Measurements from ENCODE around the gene RIOK1. TPM values are rescaled to one million over a fixed set of nuclear protein-coding genes. Genes with fewer than 3 reads are reported as not detected.

The RIOK1 gene
- polyA plus RNA-seq, 3 donors = 7.7 to 14.6 (median 8.8) TPM

DNA sequence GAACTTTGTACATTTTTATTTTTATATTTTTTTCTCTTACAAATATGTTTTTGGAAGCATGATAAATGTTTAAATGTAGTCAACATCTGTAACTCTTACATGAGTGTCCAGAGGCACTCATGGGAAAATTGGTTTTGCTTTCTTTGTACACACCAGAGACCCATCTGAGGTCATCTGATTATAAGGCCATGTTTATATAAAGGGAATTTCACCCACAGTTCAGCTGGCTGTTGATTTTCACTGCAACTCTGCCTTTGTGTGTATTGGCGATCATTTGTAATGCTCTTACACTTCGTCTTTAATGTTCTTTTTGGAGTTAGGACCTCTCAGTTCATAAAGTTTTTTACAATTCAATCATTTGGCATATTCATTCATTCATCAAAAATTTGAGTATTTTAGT, 28.1 kb downstream of the RIOK1 start:
- intact Hi-C loops (cut with micrococcal nuclease) = no loop called here
- no peak overlapping the region for H2AFZ ChIP-seq (ENCODE audit: insufficient read depth, low read depth, low read length, poor library complexity, severe bottlenecking)
- no CpG with 5 or more reads among the region's 2 CpGs for WGBS (ENCODE audit: insufficient coverage)
- H3K79me2 ChIP-seq (ENCODE audit: insufficient read depth, low read length) = no peaks in the 10 kb centered on the region
- H3K9me3 ChIP-seq (replicated peaks in 1 of 2; ENCODE audit: control insufficient read depth in 1 of 2, insufficient read depth in 1 of 2, low read length in 2 of 2) = no peaks in the 10 kb centered on the region
- H3K36me3 ChIP-seq (replicated peaks in 1 of 2; ENCODE audit: control insufficient read depth in 1 of 2, insufficient read depth in 2 of 2, low read length in 2 of 2) = peaks cover 56 to 70% of the 10 kb centered on the region in 2 donors
- Mint-ChIP-seq H3K36me3 (peaks cover 61 to 78% of the 10 kb centered on the region in 2 donors), H3K27me3 (ENCODE audit: low read depth in 3 of 3) (no peaks in the 10 kb centered on the region), H3K27ac (no peak overlapping the region), H3K4me1 (no peaks in the 10 kb centered on the region), H3K4me3 (no peak overlapping the region), H3K9me3 (no peaks in the 10 kb centered on the region)
- H3K27ac ChIP-seq (ENCODE audit: low read depth in 1 of 2, low read length in 2 of 2) = no peak overlapping the region
- no peaks in the 10 kb centered on the region for H4K20me1 ChIP-seq (ENCODE audit: insufficient read depth, low read length)
- H3K4me2 ChIP-seq (replicated peaks; ENCODE audit: extremely low read depth, low read length, poor library complexity, severe bottlenecking) = no peak overlapping the region
- no peak overlapping the region for H3K4me3 ChIP-seq (replicated peaks in 1 of 3; ENCODE audit: low read depth in 2 of 3, low read length in 3 of 3)
- H3K4me1 ChIP-seq (ENCODE audit: control insufficient read depth in 1 of 2, insufficient read depth in 2 of 2, low read length in 2 of 2) = no peaks in the 10 kb centered on the region
- no peaks in the 10 kb centered on the region for H3K27me3 ChIP-seq (ENCODE audit: control insufficient read depth in 2 of 2, insufficient read depth in 2 of 2, low read length in 2 of 2)
- no peak overlapping the region for H3K9ac ChIP-seq (ENCODE audit: insufficient read depth, low read length, poor library complexity, severe bottlenecking)
- no peak for TF ChIP-seq CTCF (IDR thresholded peaks at IDR 0.05)
- no peak for DNase-seq

DNA sequence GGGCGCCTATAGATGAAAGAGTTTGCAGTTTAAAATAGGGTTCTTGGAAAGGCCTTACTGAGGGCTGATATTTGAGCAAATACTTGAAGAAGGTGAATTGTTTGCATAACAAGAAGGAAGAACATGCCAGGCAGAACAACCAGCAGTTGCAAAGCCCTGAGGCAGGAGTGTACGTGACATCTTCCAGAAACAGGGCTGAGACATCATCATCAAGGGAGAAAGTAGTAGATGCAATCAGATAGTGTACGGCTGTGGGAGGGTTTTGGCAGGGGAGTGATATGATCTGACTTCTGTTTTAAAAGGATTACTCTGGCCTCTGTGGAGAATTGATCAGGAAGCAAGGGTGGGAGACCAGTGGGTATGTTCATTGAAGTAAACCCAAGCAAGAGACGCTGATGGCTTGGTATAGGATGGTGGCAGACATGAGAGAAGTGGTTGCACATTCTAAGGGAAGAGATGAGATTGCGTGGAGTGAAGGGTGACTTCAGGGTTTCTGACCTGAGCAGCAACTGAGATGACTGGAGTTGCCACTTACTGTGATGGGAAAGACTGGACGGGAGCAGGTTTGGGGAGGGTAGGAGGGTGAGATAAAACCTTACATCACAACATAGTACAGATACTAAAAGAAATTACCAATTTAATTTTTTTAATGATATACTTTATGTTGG, 28.8 kb downstream of the RIOK1 start:
- no peak overlapping the region for H3K4me3 Mint-ChIP-seq
- H3K9me3 Mint-ChIP-seq = no peaks in the 10 kb centered on the region
- no peaks in the 10 kb centered on the region for H4K20me1 ChIP-seq (ENCODE audit: insufficient read depth, low read length)
- no peak overlapping the region for H3K27ac ChIP-seq (ENCODE audit: low read depth in 1 of 2, low read length in 2 of 2)
- no peak for DNase-seq
- intact Hi-C loops (cut with micrococcal nuclease) = no loop called here
- H3K4me3 ChIP-seq (replicated peaks in 1 of 3; ENCODE audit: low read depth in 2 of 3, low read length in 3 of 3) = no peak overlapping the region
- H3K27me3 ChIP-seq (ENCODE audit: control insufficient read depth in 2 of 2, insufficient read depth in 2 of 2, low read length in 2 of 2) = no peaks in the 10 kb centered on the region
- H3K79me2 ChIP-seq (ENCODE audit: insufficient read depth, low read length) = no peaks in the 10 kb centered on the region
- H3K27ac Mint-ChIP-seq = no peak overlapping the region
- H3K9me3 ChIP-seq (replicated peaks in 1 of 2; ENCODE audit: control insufficient read depth in 1 of 2, insufficient read depth in 1 of 2, low read length in 2 of 2) = no peaks in the 10 kb centered on the region
- no peaks in the 10 kb centered on the region for H3K27me3 Mint-ChIP-seq (ENCODE audit: low read depth in 3 of 3)
- no peak overlapping the region for H3K4me2 ChIP-seq (replicated peaks; ENCODE audit: extremely low read depth, low read length, poor library complexity, severe bottlenecking)
- peaks cover 49 to 63% of the 10 kb centered on the region in 2 donors for H3K36me3 ChIP-seq (replicated peaks in 1 of 2; ENCODE audit: control insufficient read depth in 1 of 2, insufficient read depth in 2 of 2, low read length in 2 of 2)
- no peak overlapping the region for H2AFZ ChIP-seq (ENCODE audit: insufficient read depth, low read depth, low read length, poor library complexity, severe bottlenecking)
- 95% methylated on average over 5 of the region's 6 CpGs for WGBS (ENCODE audit: insufficient coverage)
- no peaks in the 10 kb centered on the region for H3K4me1 ChIP-seq (ENCODE audit: control insufficient read depth in 1 of 2, insufficient read depth in 2 of 2, low read length in 2 of 2)
- no peak for TF ChIP-seq CTCF (IDR thresholded peaks at IDR 0.05)
- H3K4me1 Mint-ChIP-seq = no peaks in the 10 kb centered on the region
- H3K36me3 Mint-ChIP-seq = peaks cover 56 to 71% of the 10 kb centered on the region in 2 donors
- no peak overlapping the region for H3K9ac ChIP-seq (ENCODE audit: insufficient read depth, low read length, poor library complexity, severe bottlenecking)

All from CD14-positive monocyte (primary cell).